Mucosa of gallbladder (tissue), 1 donor: ENCODE measurements around the gene NRDE2. TPM values are rescaled to one million over a fixed set of nuclear protein-coding genes. Genes with fewer than 3 reads are reported as not detected.
A peak's percentile ranks its signal among the peaks of the same experiment; 100 is the strongest.
"Not testable (repeated sequence)": the region's sequence is repeated elsewhere in the genome, so short reads cannot be mapped to it uniquely, and the experiment has no call there.

ENCODE experiments used
- DNase-seq: peaks from one replicate; pipeline ENCODE4 v3.0.0-alpha.2; 2020; ENCODE audit warnings: low spot score
- total RNA-seq: library from RNA; stranded (reverse); gene quantifications from one replicate; pipeline ENCODE4 v1.2.1, GENCODE V29; 2021
- donor health status: DM: no; HTN: no; CAD: no.

NRDE2 gene
- total RNA-seq, 1 donor from 2014 or later = 32.5 TPM

GRCh38 chr14:90341784-90342183 is 10.0 kb upstream of the NRDE2 start:
- no peak for DNase-seq

GRCh38 chr14:90341232-90341631 is 9.5 kb upstream of the NRDE2 start:
- DNase-seq = not testable (repeated sequence)

- no peak for DNase-seq
Observed at GRCh38 chr14:90336985-90337384, 5.2 kb upstream of the NRDE2 start.

GRCh38 chr14:90336401-90336800 is 4.7 kb upstream of the NRDE2 start:
- no peak for DNase-seq

- no peak for DNase-seq
Observed at GRCh38 chr14:90332271-90332584, 487 bp upstream of the NRDE2 start.

- DNase-seq = no peak
Observed at GRCh38 chr14:90330203-90331196, 1.2 kb downstream of the NRDE2 start.

- DNase-seq = no peak
Observed at GRCh38 chr14:90321891-90322290, 9.8 kb downstream of the NRDE2 start.

GRCh38 chr14:90319634-90320541 is 11.9 kb downstream of the NRDE2 start:
- DNase-seq = no peak

GRCh38 chr14:90319173-90319572 is 12.6 kb downstream of the NRDE2 start:
- DNase-seq = no peak

GRCh38 chr14:90318016-90318415 is 13.7 kb downstream of the NRDE2 start:
- peak; percentile 34 for DNase-seq

GRCh38 chr14:90317286-90317685 is 14.5 kb downstream of the NRDE2 start:
- DNase-seq = no peak

GRCh38 chr14:90308561-90308960 is 23.2 kb downstream of the NRDE2 start:
- DNase-seq = no peak

- no peak for DNase-seq
Observed at GRCh38 chr14:90305176-90305601, 26.6 kb downstream of the NRDE2 start.

- DNase-seq = no peak
Observed at GRCh38 chr14:90304502-90304901, 27.2 kb downstream of the NRDE2 start.

GRCh38 chr14:90303473-90303872 is 28.3 kb downstream of the NRDE2 start:
- DNase-seq = no peak

- no peak for DNase-seq
Observed at GRCh38 chr14:90302529-90303303, 29.0 kb downstream of the NRDE2 start.

GRCh38 chr14:90301668-90302090 is 30.1 kb downstream of the NRDE2 start:
- DNase-seq = no peak

GRCh38 chr14:90301122-90301521 is 30.6 kb downstream of the NRDE2 start:
- no peak for DNase-seq

- DNase-seq = no peak
Observed at GRCh38 chr14:90300611-90301047, 31.1 kb downstream of the NRDE2 start.

GRCh38 chr14:90299408-90299807 is 32.3 kb downstream of the NRDE2 start:
- DNase-seq = no peak

GRCh38 chr14:90297876-90298629 is 33.7 kb downstream of the NRDE2 start:
- no peak for DNase-seq
